H1 (cell line): ENCODE data around the gene GOLGA1. TPM values are rescaled to one million over a fixed set of nuclear protein-coding genes. Genes with fewer than 3 reads are reported as not detected.
A peak's percentile ranks its signal among the peaks of the same experiment; 100 is the strongest.

Experiments
- ATF3 ChIP-seq: IDR thresholded peaks from 2 replicates; pipeline ENCODE4 v1.6.1; 2011; ENCODE audit warnings: low read depth, mild to moderate bottlenecking, low read length; ENCODE audit not compliant: insufficient read depth
- CHD7 ChIP-seq: fragments of 300-600 bp; sonication (generic); IDR thresholded peaks from 2 replicates; pipeline ENCODE4 v1.7.1; 2012; ENCODE audit warnings: low read length, moderate library complexity, mild to moderate bottlenecking, inconsistent platforms; ENCODE audit not compliant: insufficient replicate concordance
- CREB1 ChIP-seq: IDR thresholded peaks from 2 replicates; pipeline ENCODE4 v1.6.1; 2012; ENCODE audit warnings: inconsistent platforms
- CTBP2 ChIP-seq: IDR thresholded peaks from 2 replicates; pipeline ENCODE4 v1.7.0; 2011; ENCODE audit warnings: borderline replicate concordance, mild to moderate bottlenecking, moderate library complexity, mixed read lengths, low read length; ENCODE audit not compliant: insufficient read depth, insufficient read length
- HDAC2 ChIP-seq, 2 experiments: fragments of 300-600 bp in 1 of 2; sonication (generic) in 1 of 2; IDR thresholded peaks; 2 replicates each; pipeline ENCODE4 v1.6.1; 2011 to 2012; ENCODE audit warnings: low read depth in 2 of 2, low read length in 2 of 2, mild to moderate bottlenecking in 2 of 2, moderate library complexity in 2 of 2, borderline replicate concordance in 1 of 2, inconsistent platforms in 1 of 2
- MAFK ChIP-seq: IDR thresholded peaks from 2 replicates; pipeline ENCODE4 v1.6.1; 2012; ENCODE audit warnings: low read depth, mild to moderate bottlenecking, improper control_type of control experiment, low read length
- POLR2A ChIP-seq, 2 experiments: IDR thresholded peaks; 1 replicate in 1 of 2; 2 replicates in 1 of 2; pipeline ENCODE4 v1.6.1; 2011; ENCODE audit warnings: low read depth in 2 of 2, low read length in 2 of 2, mild to moderate bottlenecking in 2 of 2; ENCODE audit errors: control extremely low read depth in 1 of 2
- POLR2AphosphoS5 ChIP-seq: IDR thresholded peaks from 2 replicates; pipeline ENCODE4 v1.6.1; 2011; ENCODE audit warnings: low read depth, low read length
- RAD21 ChIP-seq, 2 experiments: IDR thresholded peaks in 1 of 2; conservative IDR thresholded peaks in 1 of 2; 2 replicates each; pipeline ENCODE4 v1.6.1; 2011; ENCODE audit warnings: low read depth in 2 of 2, low read length in 2 of 2, improper control_type of control experiment in 1 of 2, inconsistent platforms in 1 of 2, mild to moderate bottlenecking in 1 of 2, moderate library complexity in 1 of 2
- SIRT6 ChIP-seq: IDR thresholded peaks from one replicate; pipeline ENCODE4 v1.7.1; 2012; ENCODE audit warnings: low read length, inconsistent platforms
- SP2 ChIP-seq: IDR thresholded peaks from 2 replicates; pipeline ENCODE4 v1.6.1; 2012; ENCODE audit warnings: mild to moderate bottlenecking, low read length, inconsistent platforms
- polyA plus RNA-seq, 7 experiments: library from polyadenylated mRNA; depleted of rRNA in 3 of 7; stranded (reverse) in 5 of 7; unstranded in 2 of 7; fragments of >200 nt in 5 of 7; fragments of 200-250 nt in 2 of 7; gene quantifications; 1 replicate in 5 of 7; 2 replicates in 1 of 7; 4 replicates in 1 of 7; pipeline versions ENCODE4 v1.2.1 to v1.2.3, GENCODE V29; 2011 to 2013; ENCODE audit warnings: missing spikeins in 2 of 7, mixed read lengths in 2 of 7
- total RNA-seq: library from RNA; stranded (reverse); fragmentation: NEBNext Ultra II Directional; extraction: Animal tissue kit (Norgen Biotek cat#: 25700); gene quantifications from 2 replicates; pipeline ENCODE4 v1.2.1, GENCODE V29; 2021

Gene GOLGA1
- total and polyA plus RNA-seq, 2 of the 8 experiments (the other 6 are each of a cell fraction or from before 2014, with no cell fraction given) = 4.8 to 6.5 TPM

DNA sequence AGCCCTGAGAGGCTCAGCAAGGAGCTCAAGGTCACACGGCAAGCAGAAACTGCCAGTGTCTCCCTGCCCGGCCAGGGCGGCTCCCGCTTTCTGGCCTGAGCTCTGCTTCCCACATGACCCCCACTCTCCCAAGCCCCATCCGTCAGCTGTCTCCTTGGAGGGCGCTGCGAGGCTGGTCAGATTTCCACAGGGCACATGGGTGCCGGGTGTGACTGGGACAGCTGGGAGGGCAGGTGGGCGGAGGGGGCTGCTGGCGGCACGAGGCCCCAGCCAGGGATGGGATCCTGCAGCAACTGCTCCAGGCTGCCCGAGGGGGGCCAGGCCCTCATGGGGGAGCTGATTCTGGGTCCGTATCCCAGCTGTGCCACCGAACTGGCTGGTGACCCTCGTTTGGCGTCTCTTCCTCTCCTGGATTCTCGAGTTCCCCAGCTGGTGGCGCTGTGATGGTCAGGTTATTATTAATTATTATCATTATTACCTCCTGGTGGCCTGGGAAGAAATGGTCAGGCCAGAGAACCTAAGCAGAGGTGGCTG lies 100.5 kb downstream of the GOLGA1 start (continued):
- TF ChIP-seq POLR2AphosphoS5 (no peak), ATF3 (no peak), HDAC2 (IDR thresholded peaks at IDR 0.05; ENCODE audit: borderline replicate concordance in 1 of 2, low read depth in 2 of 2, low read length in 2 of 2) (0 out of 4 replicates have a peak, but pooled peaks of 1 of the 2 experiments have one; percentile 10), POLR2A (IDR thresholded peaks at IDR 0.05; ENCODE audit: control extremely low read depth in 1 of 2, low read depth in 2 of 2, low read length in 2 of 2) (no peak), CREB1 (no peak), SIRT6 (no peak), CHD7 (no peak), SP2 (no peak), RAD21 (IDR thresholded peaks at IDR 0.05 in 1 of 2, conservative IDR thresholded peaks at IDR 0.05 in 1 of 2; ENCODE audit: low read depth in 2 of 2, low read length in 2 of 2) (peak in 1 of 2 experiments; percentile 16; a peak in 1 of 4 replicates), MAFK (no peak), CTBP2 (no peak)
